Dedifferentiated amniotic fluid mesenchymal stem cell (primary cell): ENCODE data around the gene COL15A1.

Experiments used
- DNase-seq: peaks from one replicate; pipeline ENCODE4 v3.0.0-alpha.2; 2016; ENCODE audit errors: extremely low spot score

The COL15A1 gene

GRCh38 chr9:98973171-98973570 is 29.5 kb downstream of the COL15A1 start:
- DNase-seq: no peak

- DNase-seq: no peak
These were observed 29.9 kb downstream of the COL15A1 start for GRCh38 chr9:98973576-98973975.

GRCh38 chr9:98974106-98974505 is 30.4 kb downstream of the COL15A1 start:
- no peak for DNase-seq

GRCh38 chr9:98974554-98974953 is 30.8 kb downstream of the COL15A1 start:
- no peak for DNase-seq

- peak; percentile 38 for DNase-seq
These were observed 31.4 kb downstream of the COL15A1 start for GRCh38 chr9:98974994-98975712.

GRCh38 chr9:98975838-98976237 is 32.1 kb downstream of the COL15A1 start:
- no peak for DNase-seq

- DNase-seq: no peak
These were observed 33.6 kb downstream of the COL15A1 start for GRCh38 chr9:98977246-98977714.

GRCh38 chr9:98977813-98978212 is 34.1 kb downstream of the COL15A1 start:
- no peak for DNase-seq

- DNase-seq: no peak
These were observed 34.5 kb downstream of the COL15A1 start for GRCh38 chr9:98978231-98978681.

- no peak for DNase-seq
These were observed 36.6 kb downstream of the COL15A1 start for GRCh38 chr9:98980291-98980690.

GRCh38 chr9:98983295-98984268 is 39.9 kb downstream of the COL15A1 start:
- DNase-seq: peak; percentile 77

GRCh38 chr9:98985596-98985995 is 41.9 kb downstream of the COL15A1 start:
- DNase-seq: no peak

- no peak for DNase-seq
These were observed 43.4 kb downstream of the COL15A1 start for GRCh38 chr9:98986866-98987651.

- peak; percentile 90 for DNase-seq
These were observed 45.6 kb downstream of the COL15A1 start for GRCh38 chr9:98989036-98990000.

GRCh38 chr9:98990181-98990870 is 46.6 kb downstream of the COL15A1 start:
- no peak for DNase-seq

- no peak for DNase-seq
These were observed 48.6 kb downstream of the COL15A1 start for GRCh38 chr9:98992107-98992884.

GRCh38 chr9:98992885-98993569 is 49.3 kb downstream of the COL15A1 start:
- no peak for DNase-seq

- no peak for DNase-seq
These were observed 49.9 kb downstream of the COL15A1 start for GRCh38 chr9:98993570-98993945.
